Islet precursor cell (in vitro differentiated cells): ENCODE measurements around the gene PTPRM.

Source experiments
- DNase-seq: peaks from one replicate; pipeline ENCODE4 v3.0.0-alpha.2; 2018

PTPRM gene

DNA sequence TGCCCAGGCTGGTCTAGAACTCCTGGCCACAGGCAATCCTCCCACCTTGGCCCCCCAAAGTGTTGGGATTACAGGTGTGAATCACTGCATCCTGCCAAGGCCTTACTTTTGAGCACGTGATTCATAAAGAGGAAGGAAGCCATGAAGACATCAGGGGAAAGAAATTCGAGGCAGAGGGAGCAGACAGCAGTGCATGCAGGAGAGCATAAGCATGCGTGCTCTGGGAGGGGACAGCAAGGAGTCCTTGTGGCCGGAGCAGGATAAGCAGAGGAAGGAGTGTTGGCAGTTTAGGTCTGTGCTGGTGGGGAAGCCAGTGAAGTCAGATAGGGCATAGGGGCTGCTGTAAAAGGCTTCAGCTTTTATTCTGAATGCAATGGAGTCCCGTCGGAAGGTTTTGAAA, 641.6 kb downstream of the PTPRM start:
- no peak for DNase-seq

DNA sequence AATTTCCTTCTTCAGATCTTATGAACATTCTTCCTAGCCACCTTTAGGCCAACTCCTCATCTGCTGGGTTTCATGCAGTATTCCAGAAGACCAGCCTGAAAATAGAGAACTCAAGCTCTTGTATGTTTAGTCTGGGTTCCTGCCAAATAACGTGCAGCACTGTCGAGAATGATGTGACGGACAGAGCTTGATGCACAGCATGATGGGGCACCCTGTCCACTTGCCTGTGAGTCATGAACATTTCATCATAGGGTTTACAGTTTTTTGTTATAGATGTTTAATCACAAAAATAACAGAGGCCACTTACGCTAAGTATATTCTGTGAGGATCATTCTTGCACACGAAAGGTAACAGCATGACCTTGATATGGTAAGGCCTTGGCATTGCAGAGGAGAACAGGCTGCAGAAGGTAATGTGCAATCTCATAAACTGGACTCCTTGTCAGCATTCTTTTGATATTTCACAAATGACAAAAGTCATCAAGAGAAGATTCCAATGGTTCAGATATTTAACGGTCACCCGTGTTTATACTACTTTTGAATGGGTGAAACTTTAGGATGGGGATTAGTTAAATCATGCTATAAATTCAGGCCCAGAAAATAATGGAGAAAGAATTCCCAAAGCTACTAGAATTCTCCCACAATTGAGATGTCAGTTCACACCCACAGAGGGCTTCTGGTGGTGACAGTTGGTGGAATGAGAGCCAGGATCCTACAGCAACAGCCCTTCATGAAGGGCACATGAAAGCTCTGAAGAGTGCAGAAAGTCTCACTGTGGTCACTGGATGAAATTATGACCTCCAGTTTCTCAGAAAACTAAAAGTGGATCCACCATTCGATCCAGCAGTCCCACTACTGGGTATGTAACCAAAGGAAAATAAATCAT, 646.0 kb downstream of the PTPRM start:
- no peak for DNase-seq

DNA sequence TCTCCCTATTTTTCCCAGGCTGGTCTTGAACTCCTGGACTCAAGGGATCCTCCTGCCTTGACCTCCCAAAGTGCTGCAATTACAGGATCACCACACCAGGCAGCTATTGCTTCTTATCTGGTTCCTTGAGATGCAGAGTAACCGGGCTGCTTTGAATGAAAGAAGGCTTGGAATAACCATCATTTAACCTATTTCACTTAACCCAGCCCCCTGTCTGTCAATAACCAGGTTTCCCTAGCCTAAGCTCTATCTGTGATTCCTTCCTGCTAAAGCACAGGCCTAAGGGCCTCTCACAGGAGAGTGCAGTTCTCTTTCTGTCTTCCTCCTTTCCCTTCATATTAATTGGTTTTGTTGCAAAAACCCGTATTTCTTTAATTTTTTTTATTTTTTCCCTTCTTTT, 648.6 kb downstream of the PTPRM start:
- no peak for DNase-seq

DNA sequence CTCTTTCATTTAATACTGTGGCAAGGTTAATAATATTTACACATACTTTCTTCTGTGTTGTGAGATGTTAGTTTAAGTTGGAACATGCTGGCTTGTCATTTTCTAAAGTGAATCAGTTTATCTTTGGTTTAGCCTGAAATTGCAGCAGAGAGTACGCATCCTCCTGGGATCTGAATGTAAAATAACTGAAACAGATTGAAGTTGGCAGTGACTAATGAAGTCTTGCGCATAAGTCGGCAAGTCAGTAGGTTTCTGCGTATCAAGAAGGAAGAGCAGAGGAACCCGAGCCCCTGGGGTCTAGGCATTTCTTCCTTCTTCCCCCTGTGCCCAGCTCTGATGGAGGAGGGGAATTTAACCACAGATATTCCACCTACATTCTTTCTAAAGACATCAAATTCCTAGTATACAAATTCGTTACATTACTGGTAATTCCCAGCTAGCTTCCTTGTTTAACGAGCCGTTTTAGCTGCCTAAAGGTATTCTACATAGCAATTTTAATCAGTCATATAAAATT, 650.0 kb downstream of the PTPRM start:
- no peak for DNase-seq

DNA sequence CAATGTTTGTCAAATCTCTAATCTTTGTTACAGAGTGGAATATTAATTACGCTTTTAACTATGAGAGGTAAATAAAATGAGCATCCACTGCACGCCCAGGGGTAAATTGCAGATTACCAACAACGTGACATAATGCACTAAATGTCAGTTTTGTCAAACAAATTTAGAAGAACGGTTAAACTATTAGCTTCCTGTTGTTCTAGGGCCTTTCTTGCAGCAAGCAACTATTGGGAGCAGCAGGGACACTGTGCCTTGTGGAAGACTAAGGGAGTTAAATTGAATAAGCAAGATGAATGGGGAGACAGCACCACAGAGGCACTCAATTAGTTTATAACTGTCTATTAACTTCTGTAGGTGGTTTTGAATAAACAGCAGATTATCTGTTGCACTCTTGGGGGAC, 651.1 kb downstream of the PTPRM start:
- DNase-seq: no peak

DNA sequence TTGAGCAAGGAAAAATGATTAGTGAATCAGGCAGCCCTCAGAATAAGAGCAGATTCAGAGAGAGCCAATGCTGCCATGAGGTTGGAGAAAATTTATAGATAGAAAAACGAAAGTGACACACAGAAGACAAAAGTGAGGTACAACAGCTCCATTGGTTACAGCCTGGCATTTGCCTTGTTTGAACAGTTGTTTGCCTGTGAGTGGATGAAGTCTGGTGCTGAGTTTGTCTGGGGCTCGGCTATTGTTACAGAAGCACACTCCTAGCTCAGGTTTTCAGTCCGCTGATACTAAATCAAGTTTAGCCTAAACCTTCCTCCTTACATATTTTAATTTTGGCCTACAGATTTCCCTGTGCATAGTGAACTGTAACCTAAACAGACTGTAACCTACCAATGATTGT, 654.3 kb downstream of the PTPRM start:
- DNase-seq: no peak

DNA sequence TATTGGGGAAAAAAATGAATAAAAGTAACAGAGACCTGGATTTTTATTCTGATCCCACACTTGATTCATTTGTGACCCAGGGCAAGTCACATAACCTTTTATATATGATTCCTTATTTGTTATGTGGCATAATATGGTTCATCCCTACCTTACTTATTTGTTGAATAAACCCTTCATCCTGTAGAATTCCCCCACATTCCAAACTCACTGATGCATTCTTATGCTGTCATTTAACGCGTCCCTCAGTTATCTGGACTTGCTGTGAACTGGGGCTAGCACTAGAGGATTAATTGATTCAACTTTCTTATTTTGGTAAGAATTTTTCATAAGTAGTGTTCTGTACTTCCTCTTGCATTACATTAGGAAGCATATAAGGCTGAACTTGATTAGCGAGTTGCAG, 657.5 kb downstream of the PTPRM start:
- no peak for DNase-seq

DNA sequence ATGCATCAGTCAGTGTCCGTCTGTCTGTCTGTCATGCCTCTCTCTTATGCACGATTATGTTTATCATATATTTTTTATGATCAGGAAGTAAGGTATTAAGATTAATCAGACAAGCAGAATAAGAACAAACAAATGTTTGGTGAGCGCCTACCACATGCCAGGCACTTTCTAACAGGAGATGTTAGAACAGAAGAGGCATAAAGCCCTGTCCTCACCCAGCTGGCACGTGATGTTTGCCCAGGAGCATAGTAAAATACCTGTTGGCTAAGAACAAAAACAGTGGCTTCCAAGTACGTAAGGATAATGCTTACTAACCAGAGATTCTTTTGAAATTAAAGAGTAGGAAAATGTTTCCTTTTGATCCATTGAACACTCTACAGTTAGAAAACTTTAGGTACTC, 661.9 kb downstream of the PTPRM start:
- DNase-seq: no peak

DNA sequence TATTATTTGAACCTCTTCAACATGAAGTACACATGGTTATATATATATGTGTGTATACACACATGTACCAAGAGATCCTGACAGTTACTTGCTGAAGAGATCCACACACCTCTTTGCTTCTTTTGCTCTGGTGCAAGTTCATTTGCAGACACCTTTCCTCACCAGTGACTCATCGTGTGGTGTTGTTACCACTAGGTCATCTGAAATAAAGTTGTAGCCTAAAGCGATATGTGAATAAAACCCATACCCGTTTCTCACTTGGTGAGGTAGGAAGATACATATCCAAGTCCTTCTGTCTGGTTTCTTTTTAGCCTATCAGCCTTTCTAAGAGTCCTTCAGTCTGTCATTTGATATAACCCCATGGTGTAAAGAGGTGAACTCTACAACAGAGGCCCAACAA, 662.7 kb downstream of the PTPRM start:
- DNase-seq: no peak

DNA sequence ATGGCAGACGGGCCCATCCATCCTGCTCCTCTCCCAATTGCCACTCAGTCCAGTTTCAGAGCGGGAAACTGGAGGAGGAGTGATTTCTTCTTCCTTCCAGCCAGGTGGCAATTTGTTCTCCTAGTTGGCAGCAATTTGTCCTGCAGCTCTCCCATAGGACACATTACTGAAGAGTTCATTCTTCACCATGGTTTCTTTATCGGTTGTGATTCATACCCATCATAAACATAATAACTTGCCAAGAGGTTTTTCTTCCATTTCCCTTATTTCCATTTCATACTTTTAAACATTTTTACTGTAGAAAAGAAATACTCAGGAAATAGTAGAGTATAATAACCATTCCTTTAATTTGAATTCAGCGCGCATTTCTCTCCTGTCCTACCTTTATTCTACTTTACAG, 664.2 kb downstream of the PTPRM start:
- DNase-seq: no peak

DNA sequence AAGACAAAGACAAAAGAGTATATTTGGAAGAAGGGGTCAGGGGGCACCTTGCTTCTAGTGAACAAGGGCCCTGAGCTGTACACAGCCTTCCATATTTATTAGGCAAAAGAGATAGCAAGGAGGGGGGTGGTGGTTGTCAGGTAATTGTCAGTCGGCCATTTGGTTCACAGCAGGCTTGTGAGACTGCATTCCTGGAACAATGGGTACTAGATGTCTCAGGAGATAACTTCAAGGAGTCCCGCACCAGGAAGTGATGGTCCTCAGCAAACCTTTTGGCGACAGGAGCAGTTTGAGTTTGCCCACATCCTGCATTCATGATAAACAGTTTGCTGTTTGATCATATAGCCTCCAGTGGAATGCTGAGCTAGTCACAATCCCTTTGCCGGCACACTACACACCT, 665.7 kb downstream of the PTPRM start:
- peak; percentile 92 for DNase-seq

DNA sequence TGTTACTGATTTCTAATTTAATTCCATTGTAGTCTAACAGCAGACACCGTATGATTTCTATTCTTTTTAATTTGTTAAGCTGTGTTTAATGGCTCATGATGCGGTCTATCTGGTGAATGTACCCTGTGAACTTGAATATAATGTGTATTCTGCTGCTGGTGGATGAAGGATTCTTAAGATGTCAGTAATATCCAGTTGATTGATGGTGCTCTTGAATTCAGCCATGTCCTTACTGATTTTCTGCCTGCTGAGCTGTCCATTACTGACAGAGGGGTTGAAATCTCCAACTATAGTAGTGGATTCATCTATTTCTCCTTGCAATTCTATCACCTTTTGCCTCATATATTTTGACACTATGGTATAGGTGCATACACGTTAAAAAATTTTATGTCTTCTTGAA, 668.8 kb downstream of the PTPRM start:
- no peak for DNase-seq

DNA sequence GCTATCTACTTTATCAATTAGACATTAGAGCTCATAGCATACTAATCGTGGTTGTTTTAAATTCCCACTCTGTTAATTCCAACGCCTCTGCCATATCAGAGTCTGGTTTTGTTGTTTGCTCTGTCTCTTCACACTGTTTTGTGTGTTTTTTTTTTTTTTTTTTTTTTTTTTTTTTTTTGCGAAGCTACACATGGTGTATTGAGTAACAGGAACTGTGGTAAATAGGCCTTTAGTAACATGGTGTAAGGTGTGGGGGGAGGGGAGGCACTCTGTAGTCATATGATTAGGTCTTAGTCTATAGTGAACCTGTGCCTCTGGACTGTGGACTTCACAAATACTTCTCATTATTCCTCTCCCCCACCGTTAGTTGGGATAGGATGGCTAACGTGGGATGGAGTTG, 671.4 kb downstream of the PTPRM start:
- DNase-seq: no peak

DNA sequence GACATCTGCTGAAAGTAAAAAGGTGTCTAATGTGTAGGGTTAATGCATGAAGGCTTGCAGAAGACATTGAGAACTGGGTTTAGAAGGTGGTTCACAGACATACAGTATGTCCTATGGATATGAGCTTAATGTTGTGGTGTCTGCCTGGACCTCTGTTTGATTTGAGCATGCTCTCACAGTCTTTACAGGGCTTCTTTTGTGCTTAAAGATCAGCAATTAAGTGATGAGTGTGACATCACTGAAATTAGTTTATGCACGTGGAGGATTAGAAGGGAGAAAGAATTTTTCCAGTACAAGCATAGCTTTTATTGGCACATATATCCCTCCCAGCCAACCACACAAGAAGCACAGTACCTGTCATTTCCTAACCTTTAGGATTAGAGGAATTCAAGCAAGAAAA, 674.6 kb downstream of the PTPRM start:
- DNase-seq: no peak

DNA sequence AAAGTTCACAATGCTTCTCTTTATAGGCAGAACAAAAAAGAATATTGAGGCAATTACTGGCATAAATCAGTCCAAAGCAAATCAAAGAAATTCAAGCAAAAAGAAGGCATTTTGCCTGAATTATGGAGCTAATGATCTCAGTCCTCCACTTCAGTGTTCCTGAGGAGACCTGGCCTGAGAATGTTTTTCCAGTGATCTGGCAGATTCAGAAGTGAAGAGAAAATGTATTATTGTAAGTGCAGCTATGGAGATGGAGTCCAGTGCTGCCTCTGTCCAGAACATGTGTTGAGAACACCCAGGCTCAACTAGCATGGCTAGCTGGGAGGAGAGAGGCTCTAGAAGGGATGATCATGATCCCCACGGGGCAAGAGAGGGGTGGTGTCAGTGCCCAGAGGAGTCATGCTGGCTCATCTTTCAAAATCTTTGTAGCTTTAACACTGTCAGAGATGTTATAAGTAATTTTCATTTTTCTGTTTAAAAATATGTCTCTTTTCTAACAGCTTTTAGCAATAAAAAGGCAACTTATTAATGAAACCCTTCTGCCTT, 675.1 kb downstream of the PTPRM start:
- no peak for DNase-seq

DNA sequence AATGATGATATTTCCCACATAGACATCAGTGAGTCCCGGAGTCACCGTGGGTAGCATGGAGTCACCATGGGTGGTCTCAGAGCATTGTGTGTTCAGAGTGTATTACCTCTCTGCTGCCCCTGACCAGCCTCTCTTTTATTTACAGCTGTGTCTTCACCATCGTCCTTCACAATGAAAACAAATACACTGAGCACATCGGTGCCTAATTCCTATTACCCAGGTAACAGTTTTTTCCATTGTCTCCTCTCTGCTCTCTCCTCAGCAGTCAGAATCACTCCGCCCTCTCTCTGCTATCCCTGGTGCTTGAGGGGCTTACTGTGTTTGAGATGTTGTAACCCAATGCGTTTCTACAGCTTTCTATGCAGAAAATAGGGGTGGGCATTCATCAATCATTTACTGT, 680.6 kb downstream of the PTPRM start:
- DNase-seq: no peak

DNA sequence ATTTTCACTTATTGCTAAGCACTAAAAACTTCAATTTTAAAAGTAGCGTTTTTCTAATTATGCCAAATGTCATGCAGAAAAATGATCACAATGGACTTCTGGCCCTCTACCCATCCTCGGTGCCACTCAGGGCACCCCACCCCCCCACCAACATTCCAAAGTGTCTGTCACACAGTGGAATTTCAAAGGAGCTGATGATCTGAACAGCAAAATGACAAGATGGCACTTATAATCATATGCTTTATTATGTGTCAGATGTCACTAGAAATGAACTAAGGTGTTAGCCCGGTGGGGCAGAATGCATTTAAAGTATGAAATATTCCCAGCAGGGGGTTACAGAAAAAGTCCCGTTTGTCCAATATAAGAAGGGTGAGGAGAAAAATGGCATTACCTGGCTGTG, 681.5 kb downstream of the PTPRM start:
- DNase-seq: no peak

DNA sequence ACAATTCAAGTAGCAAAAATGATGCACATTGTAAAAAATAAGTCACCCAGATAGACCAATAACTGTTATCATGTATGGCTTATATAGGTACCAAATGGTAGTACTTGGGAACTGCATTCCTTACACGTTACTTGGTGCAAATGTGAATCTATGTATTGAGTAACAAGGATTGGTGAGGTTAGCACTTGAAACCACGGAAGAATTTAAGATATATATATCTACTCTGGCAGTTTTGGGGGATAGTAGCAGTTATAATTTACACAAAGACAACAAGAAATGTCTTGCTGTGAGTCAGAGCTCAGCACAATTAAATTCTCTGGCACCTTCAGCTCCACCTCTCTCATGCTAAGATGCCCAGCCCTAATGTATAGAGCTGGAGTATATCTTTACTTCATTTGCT, 682.7 kb downstream of the PTPRM start:
- DNase-seq: no peak

DNA sequence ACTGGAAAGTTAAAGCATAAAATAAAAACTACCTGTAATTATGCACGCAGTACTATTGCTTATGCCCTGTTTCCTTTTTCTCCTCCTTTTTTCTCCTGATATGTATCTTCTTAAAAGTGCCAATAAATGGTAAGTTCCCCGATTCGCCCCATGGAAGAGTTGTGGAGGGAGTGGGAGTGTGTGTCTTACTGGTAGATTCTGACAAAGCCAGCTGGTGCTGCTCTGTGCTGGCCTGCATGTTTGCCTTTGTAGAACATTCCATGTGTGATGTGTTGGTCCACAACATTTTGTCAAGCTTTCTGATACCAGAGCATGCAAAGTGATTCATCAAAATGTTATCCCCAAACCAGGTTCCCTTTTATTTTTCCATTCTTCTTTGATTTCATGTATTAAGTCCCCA, 685.3 kb downstream of the PTPRM start:
- DNase-seq: no peak

DNA sequence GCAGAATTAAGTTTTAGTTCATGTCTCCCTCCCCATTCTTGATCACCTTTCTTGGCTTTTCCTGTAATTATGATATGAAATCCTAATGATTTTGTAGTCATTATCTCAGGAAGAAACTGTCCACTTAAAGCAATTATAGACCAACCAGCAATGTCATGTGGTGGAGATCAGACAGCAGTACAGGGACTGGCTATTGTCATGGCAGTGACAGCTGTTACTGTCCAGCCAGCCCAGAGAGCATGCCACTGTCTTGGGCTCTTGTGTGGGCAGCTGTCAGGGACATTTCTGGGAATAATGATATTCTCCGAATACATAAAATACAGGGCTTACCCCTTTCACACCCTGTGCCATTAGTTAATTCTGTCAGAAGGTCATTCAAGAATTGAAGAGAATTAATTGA, 686.8 kb downstream of the PTPRM start:
- DNase-seq: peak; percentile 75

DNA sequence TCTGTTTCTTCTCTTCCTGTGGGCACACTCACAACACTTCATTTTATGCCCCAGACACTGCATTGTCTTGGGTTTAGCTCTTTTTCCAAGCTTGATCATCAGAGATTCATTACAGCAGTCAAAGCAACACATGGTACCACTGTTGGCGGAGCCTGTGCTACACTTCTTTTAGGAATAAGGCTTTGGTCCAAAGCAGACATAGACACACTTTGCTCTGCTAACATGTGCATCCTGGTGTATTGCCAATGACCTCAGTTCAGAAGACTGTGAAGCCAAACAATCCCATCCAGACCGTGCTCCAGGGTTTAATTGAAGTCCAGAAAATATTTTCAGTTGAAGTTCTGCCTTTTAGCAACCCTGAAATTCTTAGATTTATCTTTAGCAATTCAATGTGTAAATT, 687.5 kb downstream of the PTPRM start:
- no peak for DNase-seq

DNA sequence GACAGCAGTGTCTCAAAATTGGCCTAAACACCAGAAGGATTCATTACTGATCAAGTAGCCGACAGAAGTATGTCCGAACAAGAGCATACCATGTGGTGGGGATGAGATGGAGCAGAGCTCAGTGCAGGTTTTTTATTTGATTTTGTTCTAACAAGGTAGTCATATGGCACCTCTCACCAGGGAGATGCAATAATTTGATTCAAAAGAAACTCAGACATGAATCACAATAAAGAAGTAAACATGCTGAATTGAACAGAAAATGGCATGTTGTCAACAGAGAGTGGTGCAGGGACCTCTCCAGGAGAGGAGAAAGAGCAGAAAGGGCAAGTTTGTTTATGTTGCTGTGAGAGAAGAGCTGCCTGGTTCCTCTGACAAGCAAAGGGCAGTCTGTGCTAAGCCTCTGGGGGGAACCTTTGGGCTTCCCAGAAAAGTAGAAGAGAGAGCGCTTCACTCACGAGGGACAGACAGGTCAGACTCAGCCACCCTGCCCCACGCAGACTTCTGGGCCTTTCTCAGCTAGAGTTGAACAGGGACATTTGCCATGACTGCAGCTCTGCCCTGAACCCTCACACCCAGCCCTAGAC, 690.8 kb downstream of the PTPRM start:
- DNase-seq: no peak

DNA sequence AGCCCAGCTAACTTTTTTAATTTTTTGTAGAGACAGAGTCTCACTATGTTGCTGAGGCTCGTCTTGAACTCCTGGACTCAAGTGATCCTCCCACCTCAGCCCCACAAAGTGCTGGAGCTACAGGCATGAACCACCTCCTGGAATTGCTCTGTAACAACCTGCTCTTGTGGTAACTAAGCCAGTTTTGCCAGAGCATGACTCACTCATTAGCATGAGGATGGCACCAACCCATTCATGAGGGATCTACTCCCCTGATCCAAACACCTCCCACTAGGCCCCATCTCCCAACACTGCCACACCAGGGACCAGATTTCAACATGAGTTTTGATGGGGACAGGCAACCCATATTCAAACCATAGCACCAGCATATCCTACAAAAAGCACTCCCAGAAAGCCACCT, 693.2 kb downstream of the PTPRM start:
- no peak for DNase-seq

DNA sequence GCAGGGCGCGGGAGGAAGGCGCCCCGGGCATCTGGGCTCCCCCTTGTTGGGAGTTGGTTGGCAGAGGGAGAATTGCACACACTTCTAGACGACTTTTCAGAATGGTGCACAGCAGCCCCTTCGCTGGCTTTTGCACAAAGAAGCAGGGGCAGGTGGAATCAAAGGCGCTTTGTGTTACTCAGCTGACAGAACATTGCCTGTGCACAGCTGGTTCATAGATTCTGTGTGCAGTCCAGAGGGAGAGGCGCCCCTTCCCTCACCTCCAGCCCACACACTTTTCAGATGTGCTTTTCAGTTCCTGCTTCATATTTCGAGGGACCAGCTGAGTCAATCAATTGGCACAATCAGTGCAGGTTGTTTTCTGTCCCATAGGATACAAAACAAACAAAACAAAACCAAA, 693.7 kb downstream of the PTPRM start:
- DNase-seq: no peak
